ENCODE data around the gene ASS1. TPM values are rescaled to one million over a fixed set of nuclear protein-coding genes. Genes with fewer than 3 reads are reported as not detected.

Gene ASS1
- total RNA-seq, 6 donors from 2014 or later = 31.4 to 104 (median 66.3) TPM

GRCh38 chr9:130499804-130500263, 55.1 kb downstream of the ASS1 start:
- ATAC-seq (ENCODE audit: low FRiP score in 2 of 2) (no peak), DNase-seq (no peak)
- H3K4me3 ChIP-seq = no peak overlapping the region
- TF ChIP-seq, protein P1, sequence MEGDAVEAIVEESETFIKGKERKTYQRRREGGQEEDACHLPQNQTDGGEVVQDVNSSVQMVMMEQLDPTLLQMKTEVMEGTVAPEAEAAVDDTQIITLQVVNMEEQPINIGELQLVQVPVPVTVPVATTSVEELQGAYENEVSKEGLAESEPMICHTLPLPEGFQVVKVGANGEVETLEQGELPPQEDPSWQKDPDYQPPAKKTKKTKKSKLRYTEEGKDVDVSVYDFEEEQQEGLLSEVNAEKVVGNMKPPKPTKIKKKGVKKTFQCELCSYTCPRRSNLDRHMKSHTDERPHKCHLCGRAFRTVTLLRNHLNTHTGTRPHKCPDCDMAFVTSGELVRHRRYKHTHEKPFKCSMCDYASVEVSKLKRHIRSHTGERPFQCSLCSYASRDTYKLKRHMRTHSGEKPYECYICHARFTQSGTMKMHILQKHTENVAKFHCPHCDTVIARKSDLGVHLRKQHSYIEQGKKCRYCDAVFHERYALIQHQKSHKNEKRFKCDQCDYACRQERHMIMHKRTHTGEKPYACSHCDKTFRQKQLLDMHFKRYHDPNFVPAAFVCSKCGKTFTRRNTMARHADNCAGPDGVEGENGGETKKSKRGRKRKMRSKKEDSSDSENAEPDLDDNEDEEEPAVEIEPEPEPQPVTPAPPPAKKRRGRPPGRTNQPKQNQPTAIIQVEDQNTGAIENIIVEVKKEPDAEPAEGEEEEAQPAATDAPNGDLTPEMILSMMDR (IDR thresholded peaks at IDR 0.05) = no peak
- no peak for TF ChIP-seq EP300 (IDR thresholded peaks at IDR 0.05)
- no peak for TF ChIP-seq POLR2A (IDR thresholded peaks at IDR 0.05)
- TF ChIP-seq POLR2AphosphoS5 (IDR thresholded peaks at IDR 0.05) = no peak
- peaks cover 0 to 4% (median 3%) of the 10 kb centered on the region in 4 donors for H3K9me3 ChIP-seq
- no peaks in the 10 kb centered on the region for H3K4me1 ChIP-seq
- no peak overlapping the region for H3K27ac ChIP-seq
- 74 to 82% methylated on average over 3 to 5 of the region's 7 CpGs for WGBS, 2 donors
- peaks cover 6 to 42% (median 14%) of the 10 kb centered on the region in 4 donors for H3K36me3 ChIP-seq
- H3K27me3 ChIP-seq = no peaks in the 10 kb centered on the region

GRCh38 chr9:130500340-130501180, 55.8 kb downstream of the ASS1 start:
- no peak for TF ChIP-seq EP300 (IDR thresholded peaks at IDR 0.05)
- TF ChIP-seq POLR2AphosphoS5 (IDR thresholded peaks at IDR 0.05) = no peak
- TF ChIP-seq POLR2A (IDR thresholded peaks at IDR 0.05) = no peak
- TF ChIP-seq, protein P1 (IDR thresholded peaks at IDR 0.05) = no peak
- ATAC-seq (ENCODE audit: low FRiP score in 2 of 2) (no peak), DNase-seq (no peak)
- Histone ChIP-seq H3K27me3 (no peaks in the 10 kb centered on the region), H3K9me3 (no peaks in the 10 kb centered on the region), H3K4me1 (no peaks in the 10 kb centered on the region), H3K36me3 (peaks cover 4 to 37% (median 12%) of the 10 kb centered on the region in 4 donors), H3K4me3 (no peak overlapping the region), H3K27ac (no peak overlapping the region)
- 65 to 75% methylated on average over 12 of the region's 12 CpGs for WGBS, 2 donors

GRCh38 chr9:130501639-130502038, 56.9 kb downstream of the ASS1 start:
- 91 to 95% methylated on average over 8 to 9 of the region's 9 CpGs for WGBS, 2 donors
- Histone ChIP-seq H3K4me3 (no peak overlapping the region), H3K9me3 (no peaks in the 10 kb centered on the region), H3K27me3 (no peaks in the 10 kb centered on the region), H3K27ac (no peak overlapping the region), H3K4me1 (no peaks in the 10 kb centered on the region), H3K36me3 (peaks cover 0 to 28% (median 12%) of the 10 kb centered on the region in 4 donors)
- TF ChIP-seq POLR2A (IDR thresholded peaks at IDR 0.05) (no peak), EP300 (IDR thresholded peaks at IDR 0.05) (no peak), POLR2AphosphoS5 (IDR thresholded peaks at IDR 0.05) (no peak)
- TF ChIP-seq, protein P1 (IDR thresholded peaks at IDR 0.05) = no peak
- no peak for DNase-seq
- no peak for ATAC-seq (ENCODE audit: low FRiP score in 2 of 2)

GRCh38 chr9:130508218-130508617, 63.5 kb downstream of the ASS1 start:
- no peak for TF ChIP-seq POLR2A (IDR thresholded peaks at IDR 0.05)
- no peak for TF ChIP-seq POLR2AphosphoS5 (IDR thresholded peaks at IDR 0.05)
- TF ChIP-seq, protein P1 (IDR thresholded peaks at IDR 0.05) = no peak
- TF ChIP-seq EP300 (IDR thresholded peaks at IDR 0.05) = no peak
- no peak overlapping the region for H3K27ac ChIP-seq
- no peaks in the 10 kb centered on the region for H3K27me3 ChIP-seq
- H3K9me3 ChIP-seq = no peaks in the 10 kb centered on the region
- DNase-seq = no peak
- no peak overlapping the region for H3K4me3 ChIP-seq
- no peak for ATAC-seq (ENCODE audit: low FRiP score in 2 of 2)
- H3K4me1 ChIP-seq = no peaks in the 10 kb centered on the region
- WGBS, 2 donors = 46 to 50% methylated on average over 2 of the region's 2 CpGs
- H3K36me3 ChIP-seq = no peaks in the 10 kb centered on the region
